ENCODE results near the gene NBEA. TPM values are rescaled to one million over a fixed set of nuclear protein-coding genes. Genes with fewer than 3 reads are reported as not detected.

Gene NBEA
- total RNA-seq, 2 experiments from 2014 or later: 3.5 to 3.8 TPM

- Histone ChIP-seq H3K4me1 (ENCODE audit: insufficient read depth, low read length) (no peaks in the 10 kb centered on the region), H3K9me3 (ENCODE audit: control insufficient read depth in 1 of 2, insufficient read depth in 1 of 2, low read length in 2 of 2) (no peaks in the 10 kb centered on the region), H3K27ac (ENCODE audit: low read depth in 1 of 2, low read length in 2 of 2) (no peak overlapping the region), H3K36me3 (ENCODE audit: insufficient read depth, low read length) (no peaks in the 10 kb centered on the region), H3K4me3 (ENCODE audit: low read length) (no peak overlapping the region), H3K27me3 (ENCODE audit: control insufficient read depth in 1 of 2, insufficient read depth in 2 of 2, low read length in 2 of 2) (no peaks in the 10 kb centered on the region)
- intact Hi-C loops (cut with DNase I, micrococcal nuclease): no loop called here
- ChIA-PET POLR2A (no interaction called here), CTCF (no interaction called here)
- Mint-ChIP-seq H3K27me3 (no peaks in the 10 kb centered on the region), H3K4me3 (no peak overlapping the region), H3K36me3 (ENCODE audit: low read depth) (no peaks in the 10 kb centered on the region), H3K27ac (no peak overlapping the region), H3K4me1 (ENCODE audit: low read depth) (no peaks in the 10 kb centered on the region), H3K9me3 (no peaks in the 10 kb centered on the region)
- TF ChIP-seq, protein P1, sequence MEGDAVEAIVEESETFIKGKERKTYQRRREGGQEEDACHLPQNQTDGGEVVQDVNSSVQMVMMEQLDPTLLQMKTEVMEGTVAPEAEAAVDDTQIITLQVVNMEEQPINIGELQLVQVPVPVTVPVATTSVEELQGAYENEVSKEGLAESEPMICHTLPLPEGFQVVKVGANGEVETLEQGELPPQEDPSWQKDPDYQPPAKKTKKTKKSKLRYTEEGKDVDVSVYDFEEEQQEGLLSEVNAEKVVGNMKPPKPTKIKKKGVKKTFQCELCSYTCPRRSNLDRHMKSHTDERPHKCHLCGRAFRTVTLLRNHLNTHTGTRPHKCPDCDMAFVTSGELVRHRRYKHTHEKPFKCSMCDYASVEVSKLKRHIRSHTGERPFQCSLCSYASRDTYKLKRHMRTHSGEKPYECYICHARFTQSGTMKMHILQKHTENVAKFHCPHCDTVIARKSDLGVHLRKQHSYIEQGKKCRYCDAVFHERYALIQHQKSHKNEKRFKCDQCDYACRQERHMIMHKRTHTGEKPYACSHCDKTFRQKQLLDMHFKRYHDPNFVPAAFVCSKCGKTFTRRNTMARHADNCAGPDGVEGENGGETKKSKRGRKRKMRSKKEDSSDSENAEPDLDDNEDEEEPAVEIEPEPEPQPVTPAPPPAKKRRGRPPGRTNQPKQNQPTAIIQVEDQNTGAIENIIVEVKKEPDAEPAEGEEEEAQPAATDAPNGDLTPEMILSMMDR (IDR thresholded peaks at IDR 0.05): no peak
- no peak for DNase-seq
- ATAC-seq (ENCODE audit: poor library complexity): no peak
Observed at GRCh38 chr13:35309706-35310105, 367.6 kb downstream of the NBEA start.

- H3K27me3 Mint-ChIP-seq: no peaks in the 10 kb centered on the region
- no peak for DNase-seq
- ChIA-PET POLR2A (no interaction called here), CTCF (no interaction called here)
- intact Hi-C loops (cut with DNase I, micrococcal nuclease): no loop called here
- Histone ChIP-seq H3K4me3 (ENCODE audit: low read length) (no peak overlapping the region), H3K9me3 (ENCODE audit: control insufficient read depth in 1 of 2, insufficient read depth in 1 of 2, low read length in 2 of 2) (no peaks in the 10 kb centered on the region), H3K27me3 (ENCODE audit: control insufficient read depth in 1 of 2, insufficient read depth in 2 of 2, low read length in 2 of 2) (no peaks in the 10 kb centered on the region), H3K36me3 (ENCODE audit: insufficient read depth, low read length) (no peaks in the 10 kb centered on the region), H3K4me1 (ENCODE audit: insufficient read depth, low read length) (no peaks in the 10 kb centered on the region), H3K27ac (ENCODE audit: low read depth in 1 of 2, low read length in 2 of 2) (no peak overlapping the region)
- no peak overlapping the region for H3K27ac Mint-ChIP-seq
- no peak overlapping the region for H3K4me3 Mint-ChIP-seq
- no peaks in the 10 kb centered on the region for H3K4me1 Mint-ChIP-seq (ENCODE audit: low read depth)
- H3K9me3 Mint-ChIP-seq: peaks cover 4% of the 10 kb centered on the region
- no peak for ATAC-seq (ENCODE audit: poor library complexity)
- TF ChIP-seq, protein P1 (IDR thresholded peaks at IDR 0.05): no peak
- no peaks in the 10 kb centered on the region for H3K36me3 Mint-ChIP-seq (ENCODE audit: low read depth)
Observed at GRCh38 chr13:35332134-35332533, 390.1 kb downstream of the NBEA start.

- POLR2A ChIA-PET: no interaction called here
- Mint-ChIP-seq H3K4me1 (ENCODE audit: low read depth) (no peaks in the 10 kb centered on the region), H3K4me3 (no peak overlapping the region), H3K27me3 (no peaks in the 10 kb centered on the region), H3K9me3 (peaks cover 4% of the 10 kb centered on the region), H3K27ac (no peak overlapping the region), H3K36me3 (ENCODE audit: low read depth) (no peaks in the 10 kb centered on the region)
- DNase-seq: no peak
- ATAC-seq (ENCODE audit: poor library complexity): no peak
- TF ChIP-seq, protein P1 (IDR thresholded peaks at IDR 0.05): no peak
- intact Hi-C loops (cut with DNase I, micrococcal nuclease): no loop called here
- Histone ChIP-seq H3K27me3 (ENCODE audit: control insufficient read depth in 1 of 2, insufficient read depth in 2 of 2, low read length in 2 of 2) (no peaks in the 10 kb centered on the region), H3K4me3 (ENCODE audit: low read length) (no peak overlapping the region), H3K9me3 (ENCODE audit: control insufficient read depth in 1 of 2, insufficient read depth in 1 of 2, low read length in 2 of 2) (no peaks in the 10 kb centered on the region), H3K36me3 (ENCODE audit: insufficient read depth, low read length) (no peaks in the 10 kb centered on the region), H3K4me1 (ENCODE audit: insufficient read depth, low read length) (no peaks in the 10 kb centered on the region), H3K27ac (ENCODE audit: low read depth in 1 of 2, low read length in 2 of 2) (no peak overlapping the region)
- CTCF ChIA-PET: no interaction called here
Observed at GRCh38 chr13:35333157-35333556, 391.1 kb downstream of the NBEA start.

Measured in CD4-positive, alpha-beta T cell (primary cell).